Measurements from ENCODE around the gene HSBP1L1.

DNA sequence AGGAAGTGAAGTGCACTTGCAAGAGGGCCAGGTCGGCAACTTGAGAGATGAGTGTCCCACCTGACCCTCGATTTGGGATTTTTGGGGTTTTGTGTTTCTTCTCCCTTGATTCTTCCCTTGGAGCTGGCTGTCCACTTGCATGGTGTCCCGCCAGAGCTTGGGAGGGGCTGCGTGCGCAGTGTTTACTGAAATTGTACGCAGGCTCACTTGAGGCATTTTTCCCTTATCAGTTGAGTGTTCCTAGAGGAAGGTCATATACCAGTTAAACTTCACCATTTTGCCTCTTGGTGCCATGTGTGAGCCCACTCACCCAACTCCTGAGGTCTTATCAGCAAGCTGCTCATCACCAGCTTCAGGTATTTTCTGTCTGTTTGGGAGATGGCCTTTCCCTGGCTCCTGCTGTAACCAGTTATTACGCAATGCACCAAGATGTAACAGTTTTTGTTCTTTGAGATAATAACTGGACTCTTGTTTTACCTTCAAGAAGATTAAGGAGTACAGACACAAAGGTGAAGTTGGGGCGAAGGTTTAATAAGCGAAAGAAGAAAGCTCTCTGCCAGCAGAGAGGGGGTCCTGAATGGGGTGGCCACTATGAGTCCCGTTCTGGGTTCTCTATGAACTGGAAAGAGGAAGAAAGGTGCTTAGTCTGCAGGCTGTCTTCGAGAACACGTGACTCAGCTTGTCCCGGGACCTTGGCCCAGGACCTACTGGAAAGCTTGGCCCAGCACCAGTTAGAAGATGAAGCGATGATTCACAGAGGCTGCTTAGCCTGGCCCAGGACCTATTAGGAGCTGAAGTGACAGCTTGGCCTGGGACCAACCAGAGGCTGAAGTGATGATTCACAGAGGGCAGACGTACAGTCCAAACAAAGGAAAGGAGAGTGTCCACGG is 45.5 kb downstream of the HSBP1L1 start:
- TF ChIP-seq POLR2A (IDR thresholded peaks at IDR 0.05): no peak
- TF ChIP-seq, protein P1, sequence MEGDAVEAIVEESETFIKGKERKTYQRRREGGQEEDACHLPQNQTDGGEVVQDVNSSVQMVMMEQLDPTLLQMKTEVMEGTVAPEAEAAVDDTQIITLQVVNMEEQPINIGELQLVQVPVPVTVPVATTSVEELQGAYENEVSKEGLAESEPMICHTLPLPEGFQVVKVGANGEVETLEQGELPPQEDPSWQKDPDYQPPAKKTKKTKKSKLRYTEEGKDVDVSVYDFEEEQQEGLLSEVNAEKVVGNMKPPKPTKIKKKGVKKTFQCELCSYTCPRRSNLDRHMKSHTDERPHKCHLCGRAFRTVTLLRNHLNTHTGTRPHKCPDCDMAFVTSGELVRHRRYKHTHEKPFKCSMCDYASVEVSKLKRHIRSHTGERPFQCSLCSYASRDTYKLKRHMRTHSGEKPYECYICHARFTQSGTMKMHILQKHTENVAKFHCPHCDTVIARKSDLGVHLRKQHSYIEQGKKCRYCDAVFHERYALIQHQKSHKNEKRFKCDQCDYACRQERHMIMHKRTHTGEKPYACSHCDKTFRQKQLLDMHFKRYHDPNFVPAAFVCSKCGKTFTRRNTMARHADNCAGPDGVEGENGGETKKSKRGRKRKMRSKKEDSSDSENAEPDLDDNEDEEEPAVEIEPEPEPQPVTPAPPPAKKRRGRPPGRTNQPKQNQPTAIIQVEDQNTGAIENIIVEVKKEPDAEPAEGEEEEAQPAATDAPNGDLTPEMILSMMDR (IDR thresholded peaks at IDR 0.05): no peak

All from thyroid gland (tissue), 4 donors.